ENCODE results near the gene UBE2K.

DNA sequence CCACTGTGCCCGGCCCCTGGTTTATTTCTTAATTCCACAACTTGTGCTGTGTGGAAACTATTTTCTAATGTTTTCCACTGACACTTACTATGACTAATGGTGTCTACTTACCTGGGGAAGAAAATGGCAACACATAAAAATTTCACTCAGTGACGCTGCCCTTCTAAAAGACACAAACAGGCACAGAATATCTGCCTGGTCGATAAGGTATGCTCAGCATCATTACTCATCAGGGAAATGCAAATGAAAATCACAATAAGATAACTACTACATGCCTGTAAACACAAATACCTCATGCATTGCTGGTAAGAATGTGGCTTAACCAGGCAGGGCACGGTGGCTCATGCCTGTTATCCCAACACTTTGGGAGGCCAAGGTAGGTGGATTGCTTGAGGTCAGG lies 61.6 kb downstream of the UBE2K start:
- TF ChIP-seq EP300 (IDR thresholded peaks at IDR 0.05; ENCODE audit: borderline replicate concordance), result no peak
- TF ChIP-seq ZBTB7A (IDR thresholded peaks at IDR 0.05; ENCODE audit: low read depth), result no peak
- TF ChIP-seq TEAD4 (IDR thresholded peaks at IDR 0.05), result no peak
- TF ChIP-seq, protein P1, sequence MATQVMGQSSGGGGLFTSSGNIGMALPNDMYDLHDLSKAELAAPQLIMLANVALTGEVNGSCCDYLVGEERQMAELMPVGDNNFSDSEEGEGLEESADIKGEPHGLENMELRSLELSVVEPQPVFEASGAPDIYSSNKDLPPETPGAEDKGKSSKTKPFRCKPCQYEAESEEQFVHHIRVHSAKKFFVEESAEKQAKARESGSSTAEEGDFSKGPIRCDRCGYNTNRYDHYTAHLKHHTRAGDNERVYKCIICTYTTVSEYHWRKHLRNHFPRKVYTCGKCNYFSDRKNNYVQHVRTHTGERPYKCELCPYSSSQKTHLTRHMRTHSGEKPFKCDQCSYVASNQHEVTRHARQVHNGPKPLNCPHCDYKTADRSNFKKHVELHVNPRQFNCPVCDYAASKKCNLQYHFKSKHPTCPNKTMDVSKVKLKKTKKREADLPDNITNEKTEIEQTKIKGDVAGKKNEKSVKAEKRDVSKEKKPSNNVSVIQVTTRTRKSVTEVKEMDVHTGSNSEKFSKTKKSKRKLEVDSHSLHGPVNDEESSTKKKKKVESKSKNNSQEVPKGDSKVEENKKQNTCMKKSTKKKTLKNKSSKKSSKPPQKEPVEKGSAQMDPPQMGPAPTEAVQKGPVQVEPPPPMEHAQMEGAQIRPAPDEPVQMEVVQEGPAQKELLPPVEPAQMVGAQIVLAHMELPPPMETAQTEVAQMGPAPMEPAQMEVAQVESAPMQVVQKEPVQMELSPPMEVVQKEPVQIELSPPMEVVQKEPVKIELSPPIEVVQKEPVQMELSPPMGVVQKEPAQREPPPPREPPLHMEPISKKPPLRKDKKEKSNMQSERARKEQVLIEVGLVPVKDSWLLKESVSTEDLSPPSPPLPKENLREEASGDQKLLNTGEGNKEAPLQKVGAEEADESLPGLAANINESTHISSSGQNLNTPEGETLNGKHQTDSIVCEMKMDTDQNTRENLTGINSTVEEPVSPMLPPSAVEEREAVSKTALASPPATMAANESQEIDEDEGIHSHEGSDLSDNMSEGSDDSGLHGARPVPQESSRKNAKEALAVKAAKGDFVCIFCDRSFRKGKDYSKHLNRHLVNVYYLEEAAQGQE (IDR thresholded peaks at IDR 0.05; ENCODE audit: low read depth), result no peak
- TF ChIP-seq YY1 (IDR thresholded peaks at IDR 0.05; ENCODE audit: low read depth), result no peak
- TF ChIP-seq, protein P2, sequence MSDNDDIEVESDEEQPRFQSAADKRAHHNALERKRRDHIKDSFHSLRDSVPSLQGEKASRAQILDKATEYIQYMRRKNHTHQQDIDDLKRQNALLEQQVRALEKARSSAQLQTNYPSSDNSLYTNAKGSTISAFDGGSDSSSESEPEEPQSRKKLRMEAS (IDR thresholded peaks at IDR 0.05), result no peak
- no peak for TF ChIP-seq CREB1 (IDR thresholded peaks at IDR 0.05; ENCODE audit: low read depth)
